K562 (cell line): ENCODE measurements around the gene GRIA4.

ENCODE experiments used
- ZNF263 ChIP-seq: sonication (generic); formaldehyde crosslinking; IDR thresholded peaks from 2 replicates; pipeline ENCODE4 v1.8.0; 2022; ENCODE audit warnings: mild to moderate bottlenecking, missing genetic modification reagents, borderline replicate concordance
- TF ChIP-seq, protein P1 (sequence below): fragments of 250-450 bp; sonication (Bioruptor Pico); IDR thresholded peaks from 2 replicates; pipeline ENCODE4 v1.4.0; 2020; ENCODE audit warnings: mild to moderate bottlenecking, moderate library complexity, borderline replicate concordance

DNA sequence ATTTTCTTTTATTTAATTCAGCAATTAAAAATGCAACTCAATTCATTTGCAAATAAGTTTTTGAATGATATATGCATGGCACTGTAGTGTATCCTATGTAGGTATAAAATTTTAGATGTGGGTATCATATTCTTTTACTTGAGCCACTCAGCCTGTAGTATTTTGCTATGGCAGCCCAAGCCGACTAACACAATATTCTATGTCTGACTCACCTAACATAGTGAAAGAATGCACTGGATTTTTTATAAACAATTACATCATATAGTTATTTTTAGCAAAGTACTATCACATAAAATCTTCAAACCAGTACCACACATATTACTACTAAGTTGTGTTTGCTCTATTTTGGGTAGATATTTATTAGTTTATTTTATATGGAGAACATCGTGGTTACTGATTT lies 21.9 kb upstream of the GRIA4 start:
- no peak for TF ChIP-seq ZNF263
- TF ChIP-seq, protein P1, sequence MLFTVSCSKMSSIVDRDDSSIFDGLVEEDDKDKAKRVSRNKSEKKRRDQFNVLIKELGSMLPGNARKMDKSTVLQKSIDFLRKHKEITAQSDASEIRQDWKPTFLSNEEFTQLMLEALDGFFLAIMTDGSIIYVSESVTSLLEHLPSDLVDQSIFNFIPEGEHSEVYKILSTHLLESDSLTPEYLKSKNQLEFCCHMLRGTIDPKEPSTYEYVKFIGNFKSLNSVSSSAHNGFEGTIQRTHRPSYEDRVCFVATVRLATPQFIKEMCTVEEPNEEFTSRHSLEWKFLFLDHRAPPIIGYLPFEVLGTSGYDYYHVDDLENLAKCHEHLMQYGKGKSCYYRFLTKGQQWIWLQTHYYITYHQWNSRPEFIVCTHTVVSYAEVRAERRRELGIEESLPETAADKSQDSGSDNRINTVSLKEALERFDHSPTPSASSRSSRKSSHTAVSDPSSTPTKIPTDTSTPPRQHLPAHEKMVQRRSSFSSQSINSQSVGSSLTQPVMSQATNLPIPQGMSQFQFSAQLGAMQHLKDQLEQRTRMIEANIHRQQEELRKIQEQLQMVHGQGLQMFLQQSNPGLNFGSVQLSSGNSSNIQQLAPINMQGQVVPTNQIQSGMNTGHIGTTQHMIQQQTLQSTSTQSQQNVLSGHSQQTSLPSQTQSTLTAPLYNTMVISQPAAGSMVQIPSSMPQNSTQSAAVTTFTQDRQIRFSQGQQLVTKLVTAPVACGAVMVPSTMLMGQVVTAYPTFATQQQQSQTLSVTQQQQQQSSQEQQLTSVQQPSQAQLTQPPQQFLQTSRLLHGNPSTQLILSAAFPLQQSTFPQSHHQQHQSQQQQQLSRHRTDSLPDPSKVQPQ = no peak
